SH-SY5Y (cell line): Measurements from ENCODE around the gene HSPB8.

Experiments
- GATA2 ChIP-seq: IDR thresholded peaks from 2 replicates; pipeline ENCODE4 v1.6.1; 2011; ENCODE audit warnings: mild to moderate bottlenecking, low read depth, low read length
- GATA3 ChIP-seq: IDR thresholded peaks from 2 replicates; pipeline ENCODE4 v1.6.1; 2011; ENCODE audit warnings: low read depth, mild to moderate bottlenecking, low read length, moderate library complexity

- TF ChIP-seq GATA3, result no peak
- no peak for TF ChIP-seq GATA2
These were observed 9.6 kb upstream of the HSPB8 start for GRCh38 chr12:119169150-119169549.
